Measurements from ENCODE around the gene FAM228B.

Gene FAM228B

GRCh38 chr2:24203029-24203786 is 79.9 kb downstream of the FAM228B start:
- POLR2A ChIA-PET: interaction anchor here (0.7 kb wide), 1 partner anchor 18 kb away, joined by 5 read pairs; no protein-coding TSS in a partner anchor
- no peak for DNase-seq (ENCODE audit: extremely low spot score)
- CTCF ChIA-PET: interaction anchor here (0.6 to 1.0 kb wide), 4 partner anchors 9 to 119 kb away, joined by 3 read pairs; partner anchors contain the start of gene TP53I3
- no peak for TF ChIP-seq CTCF (IDR thresholded peaks at IDR 0.05; ENCODE audit: control extremely low read depth, extremely low read depth, low read depth, missing control alignments)

- no peak for DNase-seq (ENCODE audit: extremely low spot score)
- TF ChIP-seq CTCF (IDR thresholded peaks at IDR 0.05; ENCODE audit: control extremely low read depth, extremely low read depth, low read depth, missing control alignments): no peak
- POLR2A ChIA-PET: no interaction called here
- CTCF ChIA-PET: interaction anchor here (0.9 kb wide), 1 partner anchor 39 kb away, joined by 3 read pairs; no protein-coding TSS in a partner anchor
Observed at GRCh38 chr2:24203787-24204150, 80.5 kb downstream of the FAM228B start.

GRCh38 chr2:24204505-24204904 is 81.2 kb downstream of the FAM228B start:
- POLR2A ChIA-PET: no interaction called here
- no peak for TF ChIP-seq CTCF (IDR thresholded peaks at IDR 0.05; ENCODE audit: control extremely low read depth, extremely low read depth, low read depth, missing control alignments)
- no peak for DNase-seq (ENCODE audit: extremely low spot score)
- CTCF ChIA-PET: no interaction called here

GRCh38 chr2:24205131-24205530 is 81.9 kb downstream of the FAM228B start:
- ChIA-PET POLR2A (no interaction called here), CTCF (no interaction called here)
- TF ChIP-seq CTCF (IDR thresholded peaks at IDR 0.05; ENCODE audit: control extremely low read depth, extremely low read depth, low read depth, missing control alignments): no peak
- DNase-seq (ENCODE audit: extremely low spot score): no peak

GRCh38 chr2:24206242-24206641 is 83.0 kb downstream of the FAM228B start:
- no peak for TF ChIP-seq CTCF (IDR thresholded peaks at IDR 0.05; ENCODE audit: control extremely low read depth, extremely low read depth, low read depth, missing control alignments)
- ChIA-PET POLR2A (no interaction called here), CTCF (interaction anchor here (1.2 to 2.0 kb wide), 4 partner anchors 9 to 48 kb away, joined by 3 to 6 read pairs (median 4); no protein-coding TSS in a partner anchor)
- DNase-seq (ENCODE audit: extremely low spot score): no peak

- DNase-seq (ENCODE audit: extremely low spot score): no peak
- ChIA-PET CTCF (interaction anchor here (1.2 to 2.0 kb wide), 4 partner anchors 9 to 48 kb away, joined by 3 to 6 read pairs (median 4); no protein-coding TSS in a partner anchor), POLR2A (no interaction called here)
- no peak for TF ChIP-seq CTCF (IDR thresholded peaks at IDR 0.05; ENCODE audit: control extremely low read depth, extremely low read depth, low read depth, missing control alignments)
Observed at GRCh38 chr2:24206714-24207113, 83.4 kb downstream of the FAM228B start.
